Hepatocyte (in vitro differentiated cells): Measurements from ENCODE around the gene ZBTB48. TPM values are rescaled to one million over a fixed set of nuclear protein-coding genes. Genes with fewer than 3 reads are reported as not detected.
"Not testable (repeated sequence)": the region's sequence is repeated elsewhere in the genome, so short reads cannot be mapped to it uniquely, and the experiment has no call there.

Experiments
- DNase-seq: peaks from one replicate; pipeline ENCODE4 v3.0.0-alpha.2; 2016; ENCODE audit warnings: low spot score
- H2AFZ ChIP-seq: fragments of 200-600 bp; sonication (generic); 2 replicates; pipeline ENCODE4 v1.6.0; 2016; ENCODE audit warnings: antibody characterized with exemption, mild to moderate bottlenecking
- H3K27ac ChIP-seq: fragments of 200-600 bp; sonication (generic); 2 replicates; pipeline ENCODE4 v1.5.1; 2016; ENCODE audit warnings: mild to moderate bottlenecking
- H3K27me3 ChIP-seq: fragments of 200-600 bp; sonication (generic); 2 replicates; pipeline ENCODE4 v1.6.1; 2016
- H3K36me3 ChIP-seq: fragments of 200-600 bp; sonication (generic); replicated peaks from 2 replicates; pipeline ENCODE4 v1.5.1; 2016; ENCODE audit warnings: low read depth; ENCODE audit not compliant: insufficient read depth
- H3K4me1 ChIP-seq: fragments of 200-600 bp; sonication (generic); 2 replicates; pipeline ENCODE4 v1.5.1; 2016; ENCODE audit warnings: mild to moderate bottlenecking, moderate library complexity; ENCODE audit not compliant: insufficient read depth
- H3K4me2 ChIP-seq: fragments of 200-600 bp; sonication (generic); 2 replicates; pipeline ENCODE4 v1.6.0; 2016
- H3K4me3 ChIP-seq: fragments of 200-600 bp; sonication (generic); 2 replicates; pipeline ENCODE4 v1.5.1; 2016; ENCODE audit warnings: mild to moderate bottlenecking
- H3K79me2 ChIP-seq: fragments of 200-600 bp; sonication (generic); 2 replicates; pipeline ENCODE4 v1.6.0; 2017; ENCODE audit warnings: mild to moderate bottlenecking
- H3K9me2 ChIP-seq: fragments of 200-600 bp; sonication (generic); replicated peaks from 2 replicates; pipeline ENCODE4 v1.6.0; 2017; ENCODE audit warnings: mild to moderate bottlenecking; ENCODE audit not compliant: insufficient read depth
- H3K9me3 ChIP-seq: fragments of 200-600 bp; sonication (generic); 2 replicates; pipeline ENCODE4 v1.5.1; 2016; ENCODE audit warnings: low read depth, mild to moderate bottlenecking
- H4K20me1 ChIP-seq: fragments of 200-600 bp; sonication (generic); 2 replicates; pipeline ENCODE4 v1.6.0; 2016; ENCODE audit warnings: mild to moderate bottlenecking; ENCODE audit not compliant: insufficient read depth, poor library complexity, severe bottlenecking
- EZH2 ChIP-seq: fragments of 200-600 bp; sonication (generic); IDR thresholded peaks from 2 replicates; pipeline ENCODE4 v1.6.1; 2016; ENCODE audit warnings: antibody characterized with exemption, mild to moderate bottlenecking, borderline replicate concordance
- EZH2phosphoT487 ChIP-seq: fragments of 200-600 bp; sonication (generic); IDR thresholded peaks from one replicate; pipeline ENCODE4 v1.6.1; 2018; ENCODE audit warnings: antibody characterized with exemption, mild to moderate bottlenecking, low read depth, moderate library complexity; ENCODE audit not compliant: unreplicated experiment, severe bottlenecking
- WGBS: methylation state at CpG from one replicate; pipeline ENCODE4 v1.1.6; 2016; ENCODE audit warnings: low lambda C conversion rate; ENCODE audit errors: missing lambda C conversion rate; 5-methylcytosine and 5-hydroxymethylcytosine counted together
- polyA plus RNA-seq: library from polyadenylated mRNA; unstranded; fragments of >200 nt; fragmentation: Nextera tagmentation; extraction: Ambion mirVana; gene quantifications from 2 replicates; pipeline ENCODE4 v1.2.1, GENCODE V29; 2016
- total RNA-seq: library from RNA; depleted of rRNA; stranded (reverse); fragments of >200 nt; gene quantifications from 2 replicates; pipeline ENCODE4 v1.2.3, GENCODE V29; 2014
- TF ChIP-seq, protein P1 (sequence below): fragments of 200-600 bp; sonication (generic); IDR thresholded peaks from 2 replicates; pipeline ENCODE4 v1.5.1; 2016; ENCODE audit warnings: antibody characterized with exemption, mild to moderate bottlenecking; ENCODE audit not compliant: poor library complexity

ZBTB48 gene
- total and polyA plus RNA-seq, 2 experiments from 2014 or later = 22.9 to 24.8 TPM

DNA sequence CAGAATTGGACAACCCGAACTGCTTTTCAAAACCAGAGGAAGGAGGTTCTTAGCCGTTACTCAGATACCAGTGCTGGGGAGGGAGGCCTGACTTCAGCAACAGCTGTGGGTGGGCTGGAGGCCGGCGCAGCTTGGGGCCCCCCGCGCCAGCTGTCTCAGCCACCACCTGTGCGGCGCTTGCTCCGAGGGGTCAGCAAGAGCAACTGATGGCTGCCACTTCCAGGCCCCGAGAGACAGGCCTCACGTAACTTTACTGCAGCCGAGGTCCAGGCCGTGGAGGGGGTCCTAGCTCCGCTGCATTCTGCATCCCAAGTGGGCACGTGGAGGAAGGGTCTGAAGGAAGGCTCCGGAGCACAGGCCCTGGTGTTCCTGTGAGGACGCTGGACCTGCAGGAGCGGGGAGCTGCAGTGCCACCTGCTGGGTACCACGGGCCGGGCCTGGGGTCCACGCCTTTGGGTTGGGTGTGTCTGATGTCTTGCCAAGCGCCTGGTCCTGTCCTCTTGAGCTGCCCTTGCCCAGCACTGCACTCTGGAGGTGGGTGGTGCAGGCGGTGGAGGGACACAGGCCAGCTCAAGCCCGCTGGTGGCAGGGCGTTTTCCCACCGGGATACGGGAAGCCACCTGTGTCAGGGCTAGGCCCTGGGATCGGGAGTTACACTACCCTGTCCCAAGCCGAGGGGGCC lies 54.7 kb downstream of the ZBTB48 start:
- no peaks in the 10 kb centered on the region for H3K36me3 ChIP-seq
- WGBS = 83% methylated on average over 29 of the region's 29 CpGs

DNA sequence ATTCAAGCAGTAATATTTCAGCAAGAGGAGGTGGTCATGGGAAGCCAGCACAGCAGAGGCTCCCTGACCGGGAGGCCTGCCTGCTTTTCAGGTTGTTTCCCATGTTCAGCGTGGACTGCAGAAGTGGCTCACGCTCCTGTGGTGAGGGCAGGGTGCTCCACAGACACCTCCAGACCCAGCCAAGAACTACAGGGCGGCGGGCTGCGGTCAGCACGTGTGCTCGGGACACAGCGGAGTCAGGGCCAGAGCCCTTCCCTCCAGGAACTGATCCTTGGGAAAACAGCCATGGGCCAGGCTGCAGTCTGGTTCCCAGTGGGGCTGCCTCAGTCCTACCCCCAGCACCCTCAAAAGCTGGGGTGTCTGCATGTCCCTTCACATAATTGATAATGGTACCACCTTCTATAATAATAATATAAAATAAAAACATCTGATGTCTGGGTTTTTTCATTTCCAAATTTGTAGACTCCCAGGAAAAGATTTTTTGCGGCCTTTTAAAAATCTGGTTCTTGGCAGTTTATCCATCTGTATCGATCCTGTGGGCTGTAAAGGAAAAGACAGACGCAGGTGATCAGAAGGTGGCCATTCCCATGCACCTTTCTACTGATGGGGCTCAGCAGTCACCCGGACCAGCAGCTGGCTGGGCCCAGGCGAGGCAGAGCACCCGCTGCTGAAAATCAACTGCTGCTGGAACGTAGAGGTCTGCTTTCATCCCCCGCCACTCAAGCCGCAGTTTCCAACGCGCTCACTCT lies 55.5 kb downstream of the ZBTB48 start:
- Histone ChIP-seq H3K27ac (no peak overlapping the region), H3K79me2 (no peaks in the 10 kb centered on the region), H4K20me1 (no peaks in the 10 kb centered on the region), H3K27me3 (no peaks in the 10 kb centered on the region), H3K4me3 (no peak overlapping the region), H3K9me2 (no peaks in the 10 kb centered on the region), H3K4me2 (no peak overlapping the region), H3K4me1 (no peaks in the 10 kb centered on the region), H2AFZ (no peak overlapping the region), H3K9me3 (no peaks in the 10 kb centered on the region), H3K36me3 (no peaks in the 10 kb centered on the region)
- WGBS = 96% methylated on average over 20 of the region's 20 CpGs
- no peak for DNase-seq
- TF ChIP-seq EZH2 (no peak), EZH2phosphoT487 (no peak)
- TF ChIP-seq, protein P1, sequence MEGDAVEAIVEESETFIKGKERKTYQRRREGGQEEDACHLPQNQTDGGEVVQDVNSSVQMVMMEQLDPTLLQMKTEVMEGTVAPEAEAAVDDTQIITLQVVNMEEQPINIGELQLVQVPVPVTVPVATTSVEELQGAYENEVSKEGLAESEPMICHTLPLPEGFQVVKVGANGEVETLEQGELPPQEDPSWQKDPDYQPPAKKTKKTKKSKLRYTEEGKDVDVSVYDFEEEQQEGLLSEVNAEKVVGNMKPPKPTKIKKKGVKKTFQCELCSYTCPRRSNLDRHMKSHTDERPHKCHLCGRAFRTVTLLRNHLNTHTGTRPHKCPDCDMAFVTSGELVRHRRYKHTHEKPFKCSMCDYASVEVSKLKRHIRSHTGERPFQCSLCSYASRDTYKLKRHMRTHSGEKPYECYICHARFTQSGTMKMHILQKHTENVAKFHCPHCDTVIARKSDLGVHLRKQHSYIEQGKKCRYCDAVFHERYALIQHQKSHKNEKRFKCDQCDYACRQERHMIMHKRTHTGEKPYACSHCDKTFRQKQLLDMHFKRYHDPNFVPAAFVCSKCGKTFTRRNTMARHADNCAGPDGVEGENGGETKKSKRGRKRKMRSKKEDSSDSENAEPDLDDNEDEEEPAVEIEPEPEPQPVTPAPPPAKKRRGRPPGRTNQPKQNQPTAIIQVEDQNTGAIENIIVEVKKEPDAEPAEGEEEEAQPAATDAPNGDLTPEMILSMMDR = no peak

More for the DNA sequence above, 54.7 kb downstream of the ZBTB48 start:
- Histone ChIP-seq H3K4me3 (no peak overlapping the region), H3K4me1 (no peaks in the 10 kb centered on the region), H2AFZ (no peak overlapping the region), H3K79me2 (no peaks in the 10 kb centered on the region), H4K20me1 (no peaks in the 10 kb centered on the region), H3K9me3 (no peaks in the 10 kb centered on the region), H3K4me2 (no peak overlapping the region), H3K27ac (no peak overlapping the region), H3K27me3 (no peaks in the 10 kb centered on the region), H3K9me2 (no peaks in the 10 kb centered on the region)
- TF ChIP-seq EZH2 = no peak
- TF ChIP-seq, protein P1 = peak; percentile 51
- peak; percentile 67 for DNase-seq

DNA sequence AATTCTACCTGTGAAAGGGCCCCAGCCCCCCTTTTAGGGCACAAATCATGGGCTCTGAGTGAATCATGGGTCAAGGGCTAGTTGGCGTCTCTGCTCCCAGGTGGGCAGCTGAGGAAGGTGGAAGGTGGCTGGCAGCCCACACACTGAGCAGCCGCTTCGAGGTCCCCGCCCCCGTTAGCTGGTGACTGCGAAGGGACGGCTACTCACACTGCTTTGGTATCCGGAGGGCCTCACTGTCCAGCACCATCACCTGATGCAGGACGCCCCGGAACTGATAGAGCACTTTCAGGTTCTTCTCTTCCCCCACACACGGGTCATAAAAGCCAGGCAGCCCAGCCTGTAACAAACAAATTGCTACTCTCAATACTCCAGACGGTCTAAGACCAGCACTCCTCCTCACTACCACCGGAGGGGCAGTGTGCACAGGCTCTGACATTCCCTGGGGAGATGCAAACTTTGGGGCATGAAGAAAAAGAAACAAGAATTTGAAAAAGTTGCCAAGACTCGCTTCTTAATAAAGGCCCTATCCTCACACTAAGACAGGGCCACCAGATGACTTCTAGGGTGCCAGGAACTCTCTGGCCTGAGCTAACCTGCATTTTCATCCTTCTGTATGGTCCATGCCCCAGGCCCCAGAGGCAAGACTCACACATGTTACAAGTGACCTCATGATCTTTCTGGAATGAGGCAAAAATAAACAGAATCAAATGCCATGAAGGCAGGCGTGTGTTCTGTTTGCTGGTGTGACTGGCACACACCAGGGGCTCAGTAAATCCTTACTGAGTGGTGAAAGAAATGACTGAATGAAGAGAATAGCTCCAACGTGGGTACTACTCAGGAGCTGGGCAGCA lies 56.3 kb downstream of the ZBTB48 start:
- Histone ChIP-seq H3K4me3 (no peak overlapping the region), H3K9me3 (no peaks in the 10 kb centered on the region), H3K27me3 (no peaks in the 10 kb centered on the region), H3K4me1 (no peaks in the 10 kb centered on the region), H3K4me2 (no peak overlapping the region), H3K36me3 (no peaks in the 10 kb centered on the region), H4K20me1 (no peaks in the 10 kb centered on the region), H3K9me2 (no peaks in the 10 kb centered on the region), H2AFZ (no peak overlapping the region), H3K27ac (no peak overlapping the region), H3K79me2 (no peaks in the 10 kb centered on the region)
- 89% methylated on average over 16 of the region's 16 CpGs for WGBS
- no peak for TF ChIP-seq EZH2phosphoT487
- TF ChIP-seq, protein P1 = no peak
- TF ChIP-seq EZH2 = no peak
- no peak for DNase-seq

DNA sequence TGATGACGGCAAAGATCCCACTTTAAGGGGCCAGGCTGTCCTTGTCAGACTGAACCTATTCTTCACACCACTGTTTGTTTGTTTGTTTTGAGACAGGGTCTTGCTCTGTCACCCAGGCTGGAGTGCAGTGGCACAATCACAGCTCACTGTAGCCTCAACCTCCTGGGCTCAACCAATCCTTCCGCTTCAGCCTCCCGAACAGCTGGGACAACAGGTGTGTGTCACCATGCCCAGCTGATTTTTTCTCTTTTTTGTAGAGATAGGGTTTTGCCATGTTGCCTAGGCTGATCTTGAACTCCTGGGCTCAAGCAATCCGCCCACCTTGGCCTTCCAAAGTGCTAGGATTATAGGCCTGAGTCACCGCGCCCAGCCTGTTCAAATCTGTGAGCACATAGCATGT lies 57.0 kb downstream of the ZBTB48 start:
- H3K27me3 ChIP-seq, H3K79me2 ChIP-seq, H3K4me1 ChIP-seq, H4K20me1 ChIP-seq, H3K27ac ChIP-seq, H3K9me2 ChIP-seq, H2AFZ ChIP-seq, H3K9me3 ChIP-seq, H3K4me2 ChIP-seq, DNase-seq, H3K36me3 ChIP-seq, H3K4me3 ChIP-seq: not testable (repeated sequence)
- 90% methylated on average over 6 of the region's 6 CpGs for WGBS
